ENCODE data around the gene BLCAP. TPM values are rescaled to one million over a fixed set of nuclear protein-coding genes. Genes with fewer than 3 reads are reported as not detected.
"Not testable (repeated sequence)": the region's sequence is repeated elsewhere in the genome, so short reads cannot be mapped to it uniquely, and the experiment has no call there.

Gene BLCAP
- total RNA-seq (2014; rRNA removed; shearing (Covaris generic)) (63.5 and 64.8 TPM in 2 replicates), polyA plus RNA-seq (2016; fragmentation: Nextera tagmentation; extraction: Ambion mirVana) (58.9 and 62.2 TPM in 2 replicates)
- long read RNA-seq, transcript BLCAP-215 (2 exons, 2,017 nt): major isoform, 37 of 40 reads
- long read RNA-seq, partial matches to known transcripts: 0 of 40 reads
- long read RNA-seq, other reads (novel, unspliced or antisense): 3 of 40 reads

GRCh38 chr20:37527638-37528445 is at the start of gene BLCAP:
Gene BLCAP, minus strand, starts transcription at chr20:37527876. Its CDS starts 8,702 bp downstream, at chr20:37519174.
- peak within 1 kb of the TSS; percentile 99 for H3K27ac ChIP-seq (ENCODE audit: low read depth)
- no peaks in the 10 kb centered on the region for H3K27me3 ChIP-seq (ENCODE audit: insufficient read depth)
- peak within 1 kb of the TSS; percentile 94 for H3K4me3 Mint-ChIP-seq
- peak within 1 kb of the TSS; percentile 84 for H3K4me3 ChIP-seq
- peak within 1 kb of the TSS; percentile 93 for H3K4me2 ChIP-seq
- TF ChIP-seq EZH2phosphoT487 (IDR thresholded peaks at IDR 0.05; ENCODE audit: unreplicated experiment): no peak
- TF ChIP-seq ETS1 (IDR thresholded peaks at IDR 0.05): no peak
- TF ChIP-seq ZNF331 (CRISPR knock-in tag; IDR thresholded peaks at IDR 0.05; ENCODE audit: low read depth): no peak
- 0 out of 2 replicates have a peak, but pooled peaks have one; percentile 1 for TF ChIP-seq CREB1 (CRISPR knock-in tag; IDR thresholded peaks at IDR 0.05; ENCODE audit: low read depth)
- no peak for TF ChIP-seq EZH2 (IDR thresholded peaks at IDR 0.05; ENCODE audit: low read depth, unreplicated experiment)
- no peak for TF ChIP-seq ZNF462 (CRISPR knock-in tag; IDR thresholded peaks at IDR 0.05)
- TF ChIP-seq POLR2AphosphoS5 (IDR thresholded peaks at IDR 0.05; ENCODE audit: low read depth): peak; percentile 84
- H3K4me1 ChIP-seq (ENCODE audit: insufficient read depth): peaks cover 34% of the 10 kb centered on the region
- peak; percentile 77 for ATAC-seq
- peak; percentile 95 for DNase-seq (ENCODE audit: low spot score)
- H2AFZ ChIP-seq: peak within 1 kb of the TSS; percentile 38; the same call in 1 of the 2 replicates
- H4K20me1 ChIP-seq (replicated peaks; ENCODE audit: insufficient read depth): peaks cover 26% of the 10 kb centered on the region
- H3K79me2 ChIP-seq (replicated peaks; ENCODE audit: insufficient read depth): peaks cover 50% of the 10 kb centered on the region
- H3K9me3 Mint-ChIP-seq: 0 out of 3 replicates have a peak, but pooled peaks cover 5% of the 10 kb centered on the region
- H3K9me2 ChIP-seq (ENCODE audit: insufficient read depth): no peaks in the 10 kb centered on the region
- H3K27ac Mint-ChIP-seq: peak within 1 kb of the TSS; percentile 100
- H3K4me1 Mint-ChIP-seq: peaks cover 47% of the 10 kb centered on the region
- H3K36me3 Mint-ChIP-seq (ENCODE audit: low read depth): peaks cover 26% of the 10 kb centered on the region
- H3F3A ChIP-seq (replicated peaks; ENCODE audit: low read depth): no peaks in the 10 kb centered on the region
- peaks cover 11% of the 10 kb centered on the region for H3K27me3 Mint-ChIP-seq (ENCODE audit: insufficient read depth, low read depth, poor library complexity)
- no peaks in the 10 kb centered on the region for H3K36me3 ChIP-seq (ENCODE audit: insufficient read depth)

GRCh38 chr20:37577436-37577835 is 49.8 kb upstream of the BLCAP start:
- H3K4me3 Mint-ChIP-seq; H3K4me1 ChIP-seq (ENCODE audit: insufficient read depth); H3K27ac ChIP-seq (ENCODE audit: low read depth); H3K36me3 ChIP-seq (ENCODE audit: insufficient read depth); H3K27me3 ChIP-seq (ENCODE audit: insufficient read depth); H3K36me3 Mint-ChIP-seq (ENCODE audit: low read depth); H3K4me2 ChIP-seq; DNase-seq (ENCODE audit: low spot score); H3K4me1 Mint-ChIP-seq; H2AFZ ChIP-seq; H3F3A ChIP-seq (replicated peaks; ENCODE audit: low read depth); H3K9me2 ChIP-seq (ENCODE audit: insufficient read depth); H3K27ac Mint-ChIP-seq; H3K27me3 Mint-ChIP-seq (ENCODE audit: insufficient read depth, low read depth, poor library complexity); H3K4me3 ChIP-seq; H3K79me2 ChIP-seq (replicated peaks; ENCODE audit: insufficient read depth); ATAC-seq; H4K20me1 ChIP-seq (replicated peaks; ENCODE audit: insufficient read depth); H3K9me3 Mint-ChIP-seq: not testable (repeated sequence)

Data from GM23338 (cell line).